ENCODE results near the gene HIGD1C.
"Not testable (repeated sequence)": the region's sequence is repeated elsewhere in the genome, so short reads cannot be mapped to it uniquely, and the experiment has no call there.

HIGD1C gene

DNA sequence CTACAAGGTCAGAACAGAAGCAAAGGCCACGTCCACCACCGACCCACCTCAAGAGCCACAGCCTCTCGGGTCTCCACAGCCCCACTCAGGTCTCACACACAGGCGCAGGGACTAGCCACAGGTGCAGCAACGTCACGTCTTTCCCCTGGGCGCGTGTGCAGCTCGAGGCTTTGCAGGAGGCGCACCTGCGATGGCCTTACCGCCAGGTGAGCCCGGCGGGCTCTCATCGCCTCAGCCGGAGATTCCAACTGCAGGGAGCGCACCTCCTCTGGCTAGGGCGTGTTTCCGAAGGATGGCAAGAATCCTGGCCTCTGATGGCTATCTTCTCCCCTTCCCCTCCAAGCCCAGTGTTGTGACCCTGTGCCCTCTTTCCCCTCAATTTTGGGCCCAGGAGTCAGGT lies at the start of gene HIGD1C:
TSS of gene HIGD1C (plus strand) at position 35 of the 400 bp plus-strand sequence. CDS start 1,455 bp downstream, outside the sequence.
- no peak for DNase-seq

- not testable (repeated sequence) for DNase-seq
Measured at GRCh38 chr12:50908479-50908878, 43.9 kb upstream of the HIGD1C start.

- DNase-seq, result not testable (repeated sequence)
Measured at GRCh38 chr12:50912361-50912760, 40.0 kb upstream of the HIGD1C start.

GRCh38 chr12:50913224-50913623 lies 39.1 kb upstream of the HIGD1C start:
- no peak for DNase-seq

DNA sequence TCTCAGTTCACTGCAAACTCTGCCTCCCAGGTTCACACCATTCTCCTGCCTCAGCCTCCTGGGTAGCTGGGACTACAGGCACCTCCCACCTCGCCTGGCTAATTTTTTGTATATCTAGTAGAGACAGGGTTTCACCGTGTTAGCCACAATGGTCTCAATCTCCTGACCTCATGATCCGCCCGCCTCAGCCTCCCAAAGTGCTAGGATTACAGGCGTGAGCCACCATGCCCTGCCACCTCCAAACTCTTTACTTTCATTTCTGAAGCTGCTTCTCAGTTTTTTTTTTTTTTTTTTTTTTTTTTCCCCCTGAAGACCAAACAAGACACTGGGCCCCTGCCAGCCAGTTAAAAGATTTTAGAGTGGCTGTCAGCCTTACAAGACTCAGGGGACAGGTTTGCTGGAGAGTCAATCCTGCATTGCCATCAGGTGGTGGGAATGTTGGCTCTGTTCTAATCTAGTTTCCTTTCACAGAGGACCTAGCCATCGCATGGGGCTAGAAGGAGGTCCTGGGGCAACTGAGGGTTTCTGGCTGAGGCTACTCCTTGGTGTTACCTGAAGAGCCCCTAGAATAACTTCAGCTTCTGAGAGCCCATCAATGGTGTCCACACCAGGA lies 37.4 kb upstream of the HIGD1C start:
- DNase-seq, result no peak

DNA sequence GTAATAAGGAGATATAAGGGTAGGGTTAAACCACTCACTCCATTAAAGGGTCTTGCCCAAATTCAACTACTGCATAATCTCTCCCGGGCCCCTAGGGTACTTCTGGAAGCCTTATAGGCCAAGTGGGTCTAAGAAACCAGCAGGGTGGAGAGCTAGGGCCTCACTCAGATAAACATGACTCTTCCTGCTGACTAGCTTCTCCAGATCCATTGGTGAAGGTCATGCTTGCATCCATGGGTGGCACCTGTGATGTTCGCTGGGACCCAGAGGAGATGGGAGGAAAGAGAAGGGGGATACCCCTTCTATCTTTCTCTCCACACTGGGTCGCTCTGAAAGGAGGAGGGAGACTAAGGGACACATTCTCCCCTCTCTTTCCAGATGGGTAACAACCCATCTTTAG lies 36.1 kb upstream of the HIGD1C start:
- no peak for DNase-seq

GRCh38 chr12:50918584-50919316 lies 33.6 kb upstream of the HIGD1C start:
- DNase-seq, result no peak

DNA sequence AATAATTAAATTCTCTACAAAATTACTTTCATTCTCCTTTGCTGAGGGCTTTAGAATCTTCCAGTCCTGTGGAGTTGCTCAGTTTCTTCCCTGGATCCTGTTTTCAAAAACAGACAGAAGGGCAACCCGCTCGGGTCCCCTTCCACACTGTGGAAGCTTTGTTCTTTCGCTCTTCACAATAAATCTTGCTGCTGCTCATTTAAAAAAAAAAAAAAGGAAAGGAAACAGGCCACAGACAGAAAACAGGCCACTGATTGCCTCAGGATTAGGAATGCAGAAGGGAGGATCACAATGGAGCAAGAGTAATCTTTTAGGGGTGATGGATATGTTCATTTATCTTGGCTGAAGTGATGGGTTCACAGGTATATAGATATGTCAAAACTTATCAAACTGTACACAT lies 29.5 kb upstream of the HIGD1C start:
- DNase-seq, result no peak

- no peak for DNase-seq
Measured at GRCh38 chr12:50923361-50924130, 28.8 kb upstream of the HIGD1C start.

GRCh38 chr12:50924131-50924438 lies 28.3 kb upstream of the HIGD1C start:
- no peak for DNase-seq

- peak; percentile 34 for DNase-seq
Measured at GRCh38 chr12:50924439-50925341, 27.7 kb upstream of the HIGD1C start.

- no peak for DNase-seq
Measured at GRCh38 chr12:50925342-50925651, 27.0 kb upstream of the HIGD1C start.

GRCh38 chr12:50925920-50926319 lies 26.4 kb upstream of the HIGD1C start:
- no peak for DNase-seq

DNA sequence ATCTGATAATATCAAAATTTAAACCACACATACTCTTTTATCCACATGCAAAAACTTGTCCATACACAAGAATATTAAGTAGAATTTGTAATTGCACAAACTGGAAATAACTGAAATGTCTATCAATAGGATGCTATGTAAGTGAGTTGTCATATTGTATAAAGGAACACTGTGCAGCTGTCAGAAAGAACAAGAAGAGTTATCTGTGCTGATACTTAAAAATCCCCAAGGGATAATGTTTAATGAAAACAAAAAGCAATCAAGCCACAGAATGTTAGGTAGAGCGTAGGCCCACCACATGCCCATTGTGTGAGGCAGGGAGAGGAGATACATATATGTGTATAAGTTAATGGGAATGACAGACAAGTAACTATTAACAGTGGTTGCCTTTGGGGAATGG lies 25.9 kb upstream of the HIGD1C start:
- no peak for DNase-seq

GRCh38 chr12:50926932-50927331 lies 25.4 kb upstream of the HIGD1C start:
- DNase-seq, result not testable (repeated sequence)

DNA sequence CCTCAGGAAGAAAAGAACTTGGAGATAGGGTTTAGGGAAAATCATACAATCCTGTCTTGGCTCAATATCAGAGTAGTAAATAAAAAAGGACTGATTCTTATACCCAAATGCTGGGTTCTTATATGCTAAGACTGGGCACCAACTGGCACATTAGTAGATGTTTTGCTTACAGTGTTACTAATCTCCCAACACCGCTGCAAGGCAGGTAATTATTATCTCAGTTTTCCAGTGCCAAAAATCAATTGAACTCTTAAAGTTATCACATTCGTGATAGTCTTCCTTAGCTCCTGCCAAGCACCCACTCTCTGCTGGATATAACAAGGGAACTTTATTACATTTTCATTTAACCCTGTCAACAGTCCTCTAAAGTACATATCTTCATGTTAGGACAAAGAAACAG lies 25.0 kb upstream of the HIGD1C start:
- no peak for DNase-seq

DNA sequence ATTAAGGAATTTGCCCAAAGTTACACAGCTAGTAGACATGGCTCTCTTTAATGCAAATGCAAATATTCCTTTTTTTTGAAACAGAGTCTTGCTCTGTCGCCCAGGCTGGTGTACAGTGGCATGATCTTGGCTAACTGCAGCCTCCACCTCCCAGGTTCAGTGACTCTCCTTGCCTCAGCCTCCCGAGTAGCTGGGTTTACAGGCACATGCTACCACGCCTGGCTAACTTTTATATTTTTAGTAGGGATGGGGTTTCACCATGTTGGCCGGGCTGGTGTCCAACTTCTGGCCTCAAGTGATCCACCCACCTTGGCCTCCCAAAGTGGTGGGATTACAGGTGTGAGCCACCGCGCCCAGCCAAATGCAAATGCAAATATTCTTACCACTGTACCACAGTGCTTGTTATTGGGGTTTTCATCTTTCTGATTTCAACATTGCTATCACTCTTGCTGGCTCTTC lies 24.5 kb upstream of the HIGD1C start:
- no peak for DNase-seq

GRCh38 chr12:50928392-50928791 lies 24.0 kb upstream of the HIGD1C start:
- DNase-seq, result no peak

DNA sequence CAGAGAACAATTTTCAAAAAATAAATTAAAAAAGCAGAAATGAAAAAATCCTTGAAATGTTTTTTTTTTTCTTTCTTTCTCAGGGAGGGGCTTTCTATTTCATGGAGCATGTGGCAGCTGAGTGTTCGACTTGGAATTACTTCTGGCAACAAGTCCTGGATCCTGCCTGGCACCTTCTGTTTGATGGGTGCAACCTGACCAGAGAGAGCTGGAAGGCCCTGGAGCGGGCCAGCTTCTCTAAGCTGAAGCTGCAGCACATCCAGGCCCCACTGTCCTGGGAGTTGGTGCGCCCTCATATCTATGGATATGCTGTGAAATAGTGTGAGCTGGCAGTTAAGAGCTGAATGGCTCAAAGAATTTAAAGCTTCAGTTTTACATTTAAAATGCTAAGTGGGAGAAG lies 22.5 kb upstream of the HIGD1C start:
- DNase-seq, result no peak

DNA sequence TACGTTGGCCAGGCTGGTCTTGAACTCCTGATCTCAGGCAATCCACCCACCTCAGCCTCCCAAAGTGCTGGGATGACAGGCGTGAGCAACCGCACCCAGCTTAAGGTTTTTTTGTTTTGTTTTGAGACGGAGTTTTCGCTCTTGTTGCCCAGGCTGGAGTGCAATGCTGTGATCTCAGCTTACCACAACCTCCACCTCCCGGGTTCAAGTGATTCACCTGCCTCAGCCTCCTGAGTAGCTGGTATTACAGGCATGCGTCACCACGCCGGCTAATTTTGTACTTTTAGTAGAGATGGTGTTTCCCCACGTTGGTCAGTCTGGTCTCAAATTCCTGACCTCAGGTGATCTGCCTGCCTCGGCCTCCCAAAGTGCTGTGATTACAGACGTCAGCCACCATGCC lies 21.9 kb upstream of the HIGD1C start:
- not testable (repeated sequence) for DNase-seq

DNA sequence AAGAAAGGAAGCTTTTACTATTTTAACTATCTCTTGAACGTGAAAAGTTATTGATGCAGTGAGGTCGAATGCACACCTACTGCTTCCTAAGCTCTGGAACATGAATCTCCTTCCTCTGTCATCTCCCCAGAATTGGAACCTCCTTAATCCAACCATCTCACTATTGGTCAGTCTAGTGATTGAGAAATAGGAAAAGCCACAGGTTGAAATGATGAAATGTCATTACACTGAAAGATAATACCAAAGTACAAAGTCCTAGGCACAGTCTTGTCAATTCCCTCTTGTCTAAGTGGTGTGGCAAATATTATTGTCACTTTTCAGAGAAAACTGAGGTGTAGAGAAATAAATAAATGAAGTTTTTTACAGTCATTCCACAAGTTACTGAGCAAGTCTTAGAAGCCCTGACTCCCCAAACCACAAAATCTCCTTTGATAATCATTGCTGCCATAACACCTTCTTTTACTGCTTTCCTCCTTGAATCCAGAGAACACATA lies 19.5 kb upstream of the HIGD1C start:
- DNase-seq, result no peak

GRCh38 chr12:50933459-50934124 lies 18.8 kb upstream of the HIGD1C start:
- no peak for DNase-seq
